HepG2 (cell line): ENCODE results near the gene ORC6. TPM values are rescaled to one million over a fixed set of nuclear protein-coding genes. Genes with fewer than 3 reads are reported as not detected.

Experiments used
- ELF4 ChIP-seq: sonication (generic); formaldehyde crosslinking; IDR thresholded peaks from 2 replicates; pipeline ENCODE4 v1.5.0; 2020; ENCODE audit warnings: missing genetic modification reagents, mild to moderate bottlenecking, moderate library complexity, borderline replicate concordance
- FIP1L1 ChIP-seq: fragments of 200-400 bp; formaldehyde crosslinking; IDR thresholded peaks from 2 replicates; pipeline ENCODE4 v1.6.1; 2018; ENCODE audit warnings: low read depth, mild to moderate bottlenecking, low read length, moderate library complexity, borderline replicate concordance; ENCODE audit not compliant: insufficient read depth
- FOXA1 ChIP-seq, 2 experiments: fragments of 450-650 bp in 1 of 2; sonication (generic) in 1 of 2; formaldehyde crosslinking in 1 of 2; IDR thresholded peaks; 2 replicates each; pipeline versions ENCODE4 v1.4.0 to v1.6.1; 2016 to 2020; ENCODE audit warnings: missing genetic modification reagents in 1 of 2
- HDAC1 ChIP-seq: sonication (generic); formaldehyde crosslinking; IDR thresholded peaks from 2 replicates; pipeline ENCODE4 v1.5.1; 2020; ENCODE audit warnings: mild to moderate bottlenecking, missing genetic modification reagents
- HNRNPK ChIP-seq: fragments of 200-400 bp; formaldehyde crosslinking; IDR thresholded peaks from 2 replicates; pipeline ENCODE4 v1.6.1; 2018; ENCODE audit warnings: low read length, low read depth, moderate library complexity, mild to moderate bottlenecking; ENCODE audit not compliant: poor library complexity, severe bottlenecking
- NFKB2 ChIP-seq: sonication (generic); formaldehyde crosslinking; IDR thresholded peaks from 2 replicates; pipeline ENCODE4 v1.4.0; 2020; ENCODE audit warnings: missing genetic modification reagents, borderline replicate concordance
- REPIN1 ChIP-seq: sonication (generic); formaldehyde crosslinking; IDR thresholded peaks from 2 replicates; pipeline ENCODE4 v1.8.0; 2022; ENCODE audit warnings: missing genetic modification reagents, low read depth, mild to moderate bottlenecking, borderline replicate concordance
- SOX6 ChIP-seq, 2 experiments: fragments of 450-650 bp in 1 of 2; sonication (generic) in 1 of 2; formaldehyde crosslinking in 1 of 2; IDR thresholded peaks; 2 replicates each; pipeline versions ENCODE4 v1.4.0 to v1.6.1; 2017 to 2020; ENCODE audit warnings: antibody characterized with exemption in 1 of 2, mild to moderate bottlenecking in 1 of 2, missing genetic modification reagents in 1 of 2
- SP2 ChIP-seq: sonication (generic); formaldehyde crosslinking; IDR thresholded peaks from 2 replicates; pipeline ENCODE4 v1.5.1; 2020; ENCODE audit warnings: mild to moderate bottlenecking, missing genetic modification reagents
- TBX3 ChIP-seq: fragments of 450-650 bp; IDR thresholded peaks from 2 replicates; pipeline ENCODE4 v1.6.1; 2017; ENCODE audit warnings: antibody characterized with exemption, mild to moderate bottlenecking, inconsistent platforms, borderline replicate concordance
- ZBTB21 ChIP-seq: sonication (generic); formaldehyde crosslinking; IDR thresholded peaks from 2 replicates; pipeline ENCODE4 v1.4.0; 2020; ENCODE audit warnings: missing genetic modification reagents
- ZBTB38 ChIP-seq: sonication (generic); formaldehyde crosslinking; IDR thresholded peaks from 2 replicates; pipeline ENCODE4 v1.5.1; 2020; ENCODE audit warnings: mild to moderate bottlenecking, missing genetic modification reagents
- ZFP82 ChIP-seq: sonication (generic); formaldehyde crosslinking; IDR thresholded peaks from 2 replicates; pipeline ENCODE4 v1.5.1; 2020; ENCODE audit warnings: mild to moderate bottlenecking, missing genetic modification reagents, borderline replicate concordance
- ZNF225 ChIP-seq: sonication (generic); formaldehyde crosslinking; IDR thresholded peaks from 2 replicates; pipeline ENCODE4 v1.4.0; 2020; ENCODE audit warnings: mild to moderate bottlenecking, missing genetic modification reagents
- ZNF30 ChIP-seq: sonication (generic); formaldehyde crosslinking; IDR thresholded peaks from 2 replicates; pipeline ENCODE4 v1.5.0; 2020; ENCODE audit warnings: mild to moderate bottlenecking, missing genetic modification reagents
- ZNF350 ChIP-seq: sonication (generic); formaldehyde crosslinking; IDR thresholded peaks from 2 replicates; pipeline ENCODE4 v1.4.0; 2020; ENCODE audit warnings: mild to moderate bottlenecking, low read depth, missing genetic modification reagents, borderline replicate concordance
- ZNF382 ChIP-seq: sonication (generic); formaldehyde crosslinking; IDR thresholded peaks from 2 replicates; pipeline ENCODE4 v1.5.0; 2020; ENCODE audit warnings: missing genetic modification reagents, mild to moderate bottlenecking, borderline replicate concordance
- ZNF660 ChIP-seq: sonication (generic); formaldehyde crosslinking; IDR thresholded peaks from 2 replicates; pipeline ENCODE4 v1.5.1; 2020; ENCODE audit warnings: mild to moderate bottlenecking, low read depth, missing genetic modification reagents, borderline replicate concordance
- ZNF724P ChIP-seq: sonication (generic); formaldehyde crosslinking; IDR thresholded peaks from 2 replicates; pipeline ENCODE4 v1.8.0; 2022; ENCODE audit warnings: missing genetic modification reagents, borderline replicate concordance
- ZSCAN21 ChIP-seq: sonication (generic); formaldehyde crosslinking; IDR thresholded peaks from 2 replicates; pipeline ENCODE4 v1.8.0; 2022; ENCODE audit warnings: mild to moderate bottlenecking, missing genetic modification reagents, moderate library complexity, borderline replicate concordance
- polyA plus RNA-seq, 8 experiments: library from polyadenylated mRNA; depleted of rRNA in 3 of 8; stranded (reverse) in 7 of 8; unstranded in 1 of 8; fragments of >200 nt; fragmentation: Illumina TruSeq in 4 of 8; extraction: Trizol in 4 of 8; gene quantifications; 2 replicates each; pipeline versions ENCODE4 v1.2.1 to v1.2.3, GENCODE V29; 2011 to 2016; ENCODE audit warnings: low read depth in 4 of 8, missing spikeins in 1 of 8, mixed read lengths in 1 of 8; ENCODE audit not compliant: insufficient read depth in 1 of 8
- total RNA-seq, 5 experiments: library from RNA; depleted of rRNA; stranded (reverse); fragments of >200 nt; fragmentation: Illumina TruSeq; extraction: Trizol; gene quantifications; 2 replicates each; pipeline ENCODE4 v1.2.3, GENCODE V29; 2016; ENCODE audit warnings: low read depth in 1 of 5
- TF ChIP-seq, protein P1 (sequence below): sonication (generic); formaldehyde crosslinking; IDR thresholded peaks from 2 replicates; pipeline ENCODE4 v1.8.0; 2023; ENCODE audit warnings: mild to moderate bottlenecking, missing genetic modification reagents
- TF ChIP-seq, protein P2 (sequence below): sonication (generic); formaldehyde crosslinking; IDR thresholded peaks from 2 replicates; pipeline ENCODE4 v1.4.0; 2020; ENCODE audit warnings: mild to moderate bottlenecking, missing genetic modification reagents
- TF ChIP-seq, protein P3 (sequence below): sonication (generic); formaldehyde crosslinking; IDR thresholded peaks from 2 replicates; pipeline ENCODE4 v1.4.0; 2020; ENCODE audit warnings: missing genetic modification reagents, mild to moderate bottlenecking, borderline replicate concordance

Gene ORC6
- total and polyA plus RNA-seq, 2 of the 13 experiments (the other 11 are each of a cell fraction or from before 2014, with no cell fraction given) = 34.2 to 69.8 TPM

DNA sequence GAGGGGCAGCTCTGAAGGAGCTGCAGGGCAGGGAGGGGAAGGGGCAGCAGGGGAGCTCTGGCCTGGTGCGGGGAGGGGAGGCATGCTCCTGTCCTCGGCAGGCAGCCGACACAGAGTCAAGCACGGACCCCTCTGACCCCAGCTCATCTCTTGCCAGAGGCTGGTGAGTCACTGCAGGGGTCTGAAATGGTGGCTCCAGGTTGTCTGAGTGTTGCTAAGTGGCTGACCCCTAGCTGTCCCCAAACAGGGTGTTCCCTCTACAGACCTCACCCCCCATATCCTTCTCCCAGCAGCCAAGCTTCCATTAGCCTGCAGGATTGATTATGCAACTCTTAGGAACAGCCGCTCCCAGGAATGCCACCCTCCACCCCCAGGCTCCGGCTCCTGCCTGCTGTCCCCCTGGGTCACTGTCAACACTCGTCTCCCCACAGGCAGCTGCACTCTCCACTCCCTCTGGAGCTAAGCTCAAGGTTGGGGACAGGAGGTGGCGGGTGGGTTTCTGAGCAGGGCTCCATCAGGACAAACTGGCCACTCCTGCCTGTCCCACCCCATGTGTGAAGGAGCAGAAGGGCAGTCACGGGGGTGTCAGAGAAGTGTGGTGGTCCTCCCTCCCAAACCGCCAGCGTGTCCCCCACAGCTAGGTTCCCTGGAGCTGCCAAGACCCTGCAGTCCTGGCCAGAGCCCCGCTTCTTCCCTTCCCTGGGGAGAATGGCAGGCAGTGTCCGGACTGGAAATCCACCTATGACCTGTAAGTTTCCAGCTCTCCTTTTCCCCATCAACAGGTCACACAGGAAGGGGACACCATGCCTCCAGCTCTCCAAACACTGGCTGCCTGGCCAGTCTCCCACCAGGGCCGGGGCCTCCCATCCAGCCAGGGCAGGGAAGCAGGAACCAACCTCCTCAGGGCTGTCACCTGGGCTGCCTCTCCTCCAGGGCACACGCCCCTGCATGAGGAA, 57.6 kb downstream of the ORC6 start (continued):
- TF ChIP-seq HNRNPK = no peak
- 0 out of 2 replicates have a peak, but pooled peaks have one; percentile 54 for TF ChIP-seq ZNF724P (CRISPR knock-in tag)
- TF ChIP-seq SOX6 (IDR thresholded peaks at IDR 0.05) = no peak
- TF ChIP-seq SOX6 (CRISPR knock-in tag; IDR thresholded peaks at IDR 0.05) = peak; percentile 28
- peak; percentile 39; the same call in 1 of the 2 replicates for TF ChIP-seq ZNF225 (CRISPR knock-in tag)
- no peak for TF ChIP-seq ZBTB38
- TF ChIP-seq ELF4 (CRISPR knock-in tag) = no peak
- TF ChIP-seq ZFP82 (CRISPR knock-in tag) = no peak
- peak; percentile 58; the same call in 1 of the 2 replicates for TF ChIP-seq ZSCAN21 (CRISPR knock-in tag)
- peak; percentile 37; the same call in 1 of the 2 replicates for TF ChIP-seq HDAC1
- TF ChIP-seq, protein P1, sequence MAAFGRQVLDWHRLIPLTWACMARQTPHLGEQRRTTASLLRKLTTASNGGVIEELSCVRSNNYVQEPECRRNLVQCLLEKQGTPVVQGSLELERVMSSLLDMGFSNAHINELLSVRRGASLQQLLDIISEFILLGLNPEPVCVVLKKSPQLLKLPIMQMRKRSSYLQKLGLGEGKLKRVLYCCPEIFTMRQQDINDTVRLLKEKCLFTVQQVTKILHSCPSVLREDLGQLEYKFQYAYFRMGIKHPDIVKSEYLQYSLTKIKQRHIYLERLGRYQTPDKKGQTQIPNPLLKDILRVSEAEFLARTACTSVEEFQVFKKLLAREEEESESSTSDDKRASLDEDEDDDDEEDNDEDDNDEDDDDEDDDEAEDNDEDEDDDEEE (CRISPR knock-in tag) = no peak
- TF ChIP-seq SP2 (CRISPR knock-in tag) = no peak
- TF ChIP-seq TBX3 = no peak
- no peak for TF ChIP-seq ZBTB21 (CRISPR knock-in tag)
- no peak for TF ChIP-seq REPIN1 (CRISPR knock-in tag)
- peak; percentile 8; the same call in 1 of the 2 replicates for TF ChIP-seq NFKB2 (CRISPR knock-in tag)
- TF ChIP-seq ZNF350 (CRISPR knock-in tag) = 0 out of 2 replicates have a peak, but pooled peaks have one; percentile 23
- TF ChIP-seq FIP1L1 = no peak
- TF ChIP-seq, protein P2, sequence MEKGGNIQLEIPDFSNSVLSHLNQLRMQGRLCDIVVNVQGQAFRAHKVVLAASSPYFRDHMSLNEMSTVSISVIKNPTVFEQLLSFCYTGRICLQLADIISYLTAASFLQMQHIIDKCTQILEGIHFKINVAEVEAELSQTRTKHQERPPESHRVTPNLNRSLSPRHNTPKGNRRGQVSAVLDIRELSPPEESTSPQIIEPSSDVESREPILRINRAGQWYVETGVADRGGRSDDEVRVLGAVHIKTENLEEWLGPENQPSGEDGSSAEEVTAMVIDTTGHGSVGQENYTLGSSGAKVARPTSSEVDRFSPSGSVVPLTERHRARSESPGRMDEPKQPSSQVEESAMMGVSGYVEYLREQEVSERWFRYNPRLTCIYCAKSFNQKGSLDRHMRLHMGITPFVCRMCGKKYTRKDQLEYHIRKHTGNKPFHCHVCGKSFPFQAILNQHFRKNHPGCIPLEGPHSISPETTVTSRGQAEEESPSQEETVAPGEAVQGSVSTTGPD (CRISPR knock-in tag) = no peak
- no peak for TF ChIP-seq FOXA1 (IDR thresholded peaks at IDR 0.05)
- TF ChIP-seq FOXA1 (CRISPR knock-in tag; IDR thresholded peaks at IDR 0.05) = 0 out of 2 replicates have a peak, but pooled peaks have one; percentile 27
- TF ChIP-seq, protein P3, sequence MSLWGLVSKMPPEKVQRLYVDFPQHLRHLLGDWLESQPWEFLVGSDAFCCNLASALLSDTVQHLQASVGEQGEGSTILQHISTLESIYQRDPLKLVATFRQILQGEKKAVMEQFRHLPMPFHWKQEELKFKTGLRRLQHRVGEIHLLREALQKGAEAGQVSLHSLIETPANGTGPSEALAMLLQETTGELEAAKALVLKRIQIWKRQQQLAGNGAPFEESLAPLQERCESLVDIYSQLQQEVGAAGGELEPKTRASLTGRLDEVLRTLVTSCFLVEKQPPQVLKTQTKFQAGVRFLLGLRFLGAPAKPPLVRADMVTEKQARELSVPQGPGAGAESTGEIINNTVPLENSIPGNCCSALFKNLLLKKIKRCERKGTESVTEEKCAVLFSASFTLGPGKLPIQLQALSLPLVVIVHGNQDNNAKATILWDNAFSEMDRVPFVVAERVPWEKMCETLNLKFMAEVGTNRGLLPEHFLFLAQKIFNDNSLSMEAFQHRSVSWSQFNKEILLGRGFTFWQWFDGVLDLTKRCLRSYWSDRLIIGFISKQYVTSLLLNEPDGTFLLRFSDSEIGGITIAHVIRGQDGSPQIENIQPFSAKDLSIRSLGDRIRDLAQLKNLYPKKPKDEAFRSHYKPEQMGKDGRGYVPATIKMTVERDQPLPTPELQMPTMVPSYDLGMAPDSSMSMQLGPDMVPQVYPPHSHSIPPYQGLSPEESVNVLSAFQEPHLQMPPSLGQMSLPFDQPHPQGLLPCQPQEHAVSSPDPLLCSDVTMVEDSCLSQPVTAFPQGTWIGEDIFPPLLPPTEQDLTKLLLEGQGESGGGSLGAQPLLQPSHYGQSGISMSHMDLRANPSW (CRISPR knock-in tag) = no peak
- no peak for TF ChIP-seq ZNF30 (CRISPR knock-in tag)
- TF ChIP-seq ZNF382 (CRISPR knock-in tag) = no peak
- no peak for TF ChIP-seq ZNF660 (CRISPR knock-in tag)
